HepG2 (cell line): ENCODE results near the gene GUCA1A. TPM values are rescaled to one million over a fixed set of nuclear protein-coding genes. Genes with fewer than 3 reads are reported as not detected.
A peak's percentile ranks its signal among the peaks of the same experiment; 100 is the strongest.

Source experiments
- CSRNP1 ChIP-seq: sonication (generic); formaldehyde crosslinking; IDR thresholded peaks from 2 replicates; pipeline ENCODE4 v1.8.1; 2023; ENCODE audit warnings: mild to moderate bottlenecking, missing genetic modification reagents
- GATAD1 ChIP-seq: IDR thresholded peaks from 2 replicates; pipeline ENCODE4 v1.6.1; 2016; ENCODE audit warnings: missing genetic modification reagents, missing compliant biosample characterization
- GTF3A ChIP-seq: sonication (generic); formaldehyde crosslinking; conservative IDR thresholded peaks from 2 replicates; pipeline ENCODE4 v1.4.0; 2020; ENCODE audit warnings: mild to moderate bottlenecking, missing genetic modification reagents
- HNF4G ChIP-seq, 2 experiments: sonication (generic) in 1 of 2; formaldehyde crosslinking in 1 of 2; IDR thresholded peaks; 2 replicates each; pipeline versions ENCODE4 v1.4.0 to v1.6.1; 2011 to 2020; ENCODE audit warnings: borderline replicate concordance in 2 of 2, low read depth in 2 of 2, mild to moderate bottlenecking in 2 of 2, low read length in 1 of 2, missing genetic modification reagents in 1 of 2, moderate library complexity in 1 of 2
- HOXA7 ChIP-seq: sonication (generic); formaldehyde crosslinking; IDR thresholded peaks from 2 replicates; pipeline ENCODE4 v1.8.1; 2022; ENCODE audit warnings: mild to moderate bottlenecking, missing genetic modification reagents, moderate library complexity
- KDM5A ChIP-seq: fragments of 200-600 bp; sonication (generic); IDR thresholded peaks from 2 replicates; pipeline ENCODE4 v1.7.0; 2018; ENCODE audit warnings: antibody characterized with exemption, mild to moderate bottlenecking, low read length, borderline replicate concordance
- NR2F6 ChIP-seq, 2 experiments: IDR thresholded peaks; 2 replicates each; pipeline ENCODE4 v1.6.1; 2016; ENCODE audit warnings: antibody characterized with exemption in 1 of 2, mild to moderate bottlenecking in 1 of 2
- PAWR ChIP-seq: sonication (generic); formaldehyde crosslinking; IDR thresholded peaks from 2 replicates; pipeline ENCODE4 v1.4.0; 2020; ENCODE audit warnings: missing genetic modification reagents, mild to moderate bottlenecking, borderline replicate concordance
- PCBP2 ChIP-seq: fragments of 200-400 bp; formaldehyde crosslinking; optimal IDR thresholded peaks from 2 replicates; pipeline ENCODE3; 2018; ENCODE audit warnings: low read length, low read depth; ENCODE audit not compliant: poor library complexity, severe bottlenecking
- PLSCR1 ChIP-seq: sonication (generic); formaldehyde crosslinking; IDR thresholded peaks from 2 replicates; pipeline ENCODE4 v1.5.0; 2020; ENCODE audit warnings: missing genetic modification reagents, mild to moderate bottlenecking, borderline replicate concordance
- RARA ChIP-seq: IDR thresholded peaks from 2 replicates; pipeline ENCODE4 v1.6.1; 2016; ENCODE audit warnings: missing genetic modification reagents, missing compliant biosample characterization
- REPIN1 ChIP-seq: sonication (generic); formaldehyde crosslinking; IDR thresholded peaks from 2 replicates; pipeline ENCODE4 v1.8.0; 2022; ENCODE audit warnings: missing genetic modification reagents, low read depth, mild to moderate bottlenecking, borderline replicate concordance
- RORA ChIP-seq: sonication (generic); formaldehyde crosslinking; IDR thresholded peaks from 2 replicates; pipeline ENCODE4 v1.5.0; 2020; ENCODE audit warnings: mild to moderate bottlenecking, missing genetic modification reagents, moderate library complexity
- TBX2 ChIP-seq: sonication (generic); formaldehyde crosslinking; IDR thresholded peaks from 2 replicates; pipeline ENCODE4 v1.5.0; 2020; ENCODE audit warnings: missing genetic modification reagents, mild to moderate bottlenecking, borderline replicate concordance
- ZFAT ChIP-seq: sonication (generic); formaldehyde crosslinking; conservative IDR thresholded peaks from 2 replicates; pipeline ENCODE4 v1.8.1; 2023; ENCODE audit warnings: missing genetic modification reagents, inconsistent platforms
- ZFP36 ChIP-seq: fragments of 150-350 bp; IDR thresholded peaks from 2 replicates; pipeline ENCODE4 v1.6.1; 2018; ENCODE audit warnings: borderline replicate concordance, low read length, low read depth; ENCODE audit not compliant: partially characterized antibody
- ZKSCAN5 ChIP-seq: sonication (generic); formaldehyde crosslinking; IDR thresholded peaks from 2 replicates; pipeline ENCODE4 v1.5.1; 2020; ENCODE audit warnings: mild to moderate bottlenecking, missing genetic modification reagents
- ZNF10 ChIP-seq: sonication (generic); formaldehyde crosslinking; IDR thresholded peaks from 2 replicates; pipeline ENCODE4 v1.4.0; 2020; ENCODE audit warnings: mild to moderate bottlenecking, low read depth, missing genetic modification reagents, borderline replicate concordance
- ZNF232 ChIP-seq: sonication (generic); formaldehyde crosslinking; IDR thresholded peaks from 2 replicates; pipeline ENCODE4 v1.4.0; 2020; ENCODE audit warnings: missing genetic modification reagents, borderline replicate concordance
- ZNF430 ChIP-seq: sonication (generic); formaldehyde crosslinking; IDR thresholded peaks from 2 replicates; pipeline ENCODE4 v1.9.0; 2021; ENCODE audit warnings: mild to moderate bottlenecking, missing genetic modification reagents
- ZNF512 ChIP-seq: sonication (generic); formaldehyde crosslinking; IDR thresholded peaks from 2 replicates; pipeline ENCODE4 v1.4.0; 2020; ENCODE audit warnings: mild to moderate bottlenecking, missing genetic modification reagents
- ZNF543 ChIP-seq: sonication (generic); formaldehyde crosslinking; IDR thresholded peaks from 2 replicates; pipeline ENCODE4 v1.4.0; 2020; ENCODE audit warnings: mild to moderate bottlenecking, missing genetic modification reagents
- ZNF563 ChIP-seq: sonication (generic); formaldehyde crosslinking; IDR thresholded peaks from 2 replicates; pipeline ENCODE4 v1.8.0; 2022; ENCODE audit warnings: mild to moderate bottlenecking, moderate library complexity, missing genetic modification reagents
- ZNF607 ChIP-seq: sonication (generic); formaldehyde crosslinking; IDR thresholded peaks from 2 replicates; pipeline ENCODE4 v1.5.1; 2020; ENCODE audit warnings: missing genetic modification reagents, mild to moderate bottlenecking, borderline replicate concordance
- ZNF670 ChIP-seq: sonication (generic); formaldehyde crosslinking; IDR thresholded peaks from 2 replicates; pipeline ENCODE4 v1.8.0; 2022; ENCODE audit warnings: mild to moderate bottlenecking, missing genetic modification reagents, borderline replicate concordance
- polyA plus RNA-seq, 8 experiments: library from polyadenylated mRNA; depleted of rRNA in 3 of 8; stranded (reverse) in 7 of 8; unstranded in 1 of 8; fragments of >200 nt; fragmentation: Illumina TruSeq in 4 of 8; extraction: Trizol in 4 of 8; gene quantifications; 2 replicates each; pipeline versions ENCODE4 v1.2.1 to v1.2.3, GENCODE V29; 2011 to 2016; ENCODE audit warnings: low read depth in 4 of 8, missing spikeins in 1 of 8, mixed read lengths in 1 of 8; ENCODE audit not compliant: insufficient read depth in 1 of 8
- total RNA-seq, 5 experiments: library from RNA; depleted of rRNA; stranded (reverse); fragments of >200 nt; fragmentation: Illumina TruSeq; extraction: Trizol; gene quantifications; 2 replicates each; pipeline ENCODE4 v1.2.3, GENCODE V29; 2016; ENCODE audit warnings: low read depth in 1 of 5

GUCA1A gene
- total and polyA plus RNA-seq, 2 of the 13 experiments (the other 11 are each of a cell fraction or from before 2014, with no cell fraction given) = not detected

- TF ChIP-seq PLSCR1 (no peak), ZFP36 (peak; percentile 4), HOXA7 (CRISPR knock-in tag) (no peak), NR2F6 (IDR thresholded peaks at IDR 0.05) (peak; percentile 48; the same call in 1 of the 2 replicates), NR2F6 (CRISPR knock-in tag; IDR thresholded peaks at IDR 0.05) (peak; percentile 74), KDM5A (peak; percentile 96), ZNF670 (CRISPR knock-in tag) (peak; percentile 71; the same call in 1 of the 2 replicates), HNF4G (IDR thresholded peaks at IDR 0.05; ENCODE audit: borderline replicate concordance, low read depth, low read length) (no peak), HNF4G (CRISPR knock-in tag; IDR thresholded peaks at IDR 0.05; ENCODE audit: borderline replicate concordance, low read depth) (peak; percentile 43; the same call in 1 of the 2 replicates), ZNF232 (CRISPR knock-in tag) (peak; percentile 64; the same call in 1 of the 2 replicates), ZNF512 (CRISPR knock-in tag) (no peak), PCBP2 (no peak), GTF3A (CRISPR knock-in tag) (no peak), ZNF430 (no peak), TBX2 (CRISPR knock-in tag) (peak; percentile 33; the same call in 1 of the 2 replicates), ZKSCAN5 (CRISPR knock-in tag) (no peak), RORA (CRISPR knock-in tag) (no peak), GATAD1 (CRISPR knock-in tag) (peak; percentile 98), RARA (CRISPR knock-in tag) (no peak), PAWR (no peak), ZNF10 (CRISPR knock-in tag) (no peak), CSRNP1 (CRISPR knock-in tag) (no peak), ZNF543 (CRISPR knock-in tag) (no peak), REPIN1 (peak; percentile 80; the same call in 1 of the 2 replicates), ZFAT (CRISPR knock-in tag) (no peak), ZNF607 (CRISPR knock-in tag) (peak; percentile 90; the same call in 1 of the 2 replicates), ZNF563 (CRISPR knock-in tag) (peak; percentile 59)
Observed at GRCh38 chr6:42217519-42218367, 44.6 kb downstream of the GUCA1A start, which contains the start of gene MRPS10 (continued).
